ENCODE data around the gene TENM3.

The TENM3 gene

DNA sequence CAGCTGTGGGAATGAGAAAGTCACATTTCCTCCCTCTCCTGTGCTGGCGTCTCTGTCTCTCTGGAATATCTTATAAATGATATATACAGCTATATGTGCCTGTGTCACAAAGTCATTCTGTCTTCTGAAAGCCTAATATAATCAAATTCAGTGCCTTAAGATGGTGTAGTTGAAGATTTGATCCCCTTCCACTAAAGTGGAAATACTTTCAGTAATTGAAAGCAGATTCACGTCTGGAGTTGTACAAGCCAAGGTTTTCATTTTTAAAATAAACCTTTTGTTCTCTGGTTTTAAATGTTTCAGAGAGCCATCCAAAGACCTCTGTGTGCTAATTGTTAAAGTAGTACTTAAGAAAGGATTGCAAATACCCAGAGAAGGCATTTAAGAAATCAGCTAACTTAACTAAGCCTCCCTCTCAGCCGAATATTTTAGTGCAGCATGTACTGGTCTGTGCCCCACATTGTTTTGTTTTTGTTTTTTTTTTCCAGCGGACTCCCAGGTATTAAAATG lies 206.8 kb downstream of the TENM3 start:
- no peaks in the 10 kb centered on the region for H3K27me3 ChIP-seq (replicated peaks; ENCODE audit: insufficient read depth, low read length)
- H3K9me3 ChIP-seq (replicated peaks; ENCODE audit: insufficient read depth, low read length) = no peaks in the 10 kb centered on the region
- H2AFZ ChIP-seq (ENCODE audit: low read length) = peak overlapping the region; percentile 32
- no peaks in the 10 kb centered on the region for H3K79me2 ChIP-seq (ENCODE audit: low read length)
- no peaks in the 10 kb centered on the region for H3F3A ChIP-seq (ENCODE audit: insufficient read depth, low read length)
- peak overlapping the region; percentile 56 for H3K4me2 ChIP-seq (ENCODE audit: low read depth, low read length)
- H3K27ac ChIP-seq (ENCODE audit: low read length) = no peak overlapping the region
- H3K9ac ChIP-seq (ENCODE audit: low read length) = peak overlapping the region; percentile 21; the same call in 1 of the 2 replicates
- no peaks in the 10 kb centered on the region for H4K20me1 ChIP-seq (ENCODE audit: insufficient read depth, low read length)
- no peak for DNase-seq
- H3K9me2 ChIP-seq (replicated peaks; ENCODE audit: insufficient read depth, low read length) = no peaks in the 10 kb centered on the region
- peak overlapping the region; percentile 68 for H3K4me3 ChIP-seq (ENCODE audit: low read length)
- no peaks in the 10 kb centered on the region for H3K4me1 ChIP-seq (ENCODE audit: low read length)
- H3K36me3 ChIP-seq (replicated peaks; ENCODE audit: insufficient read depth, low read length) = no peaks in the 10 kb centered on the region
- TF ChIP-seq EZH2 (optimal IDR thresholded peaks at IDR 0.05; ENCODE audit: low read depth, low read length) (no peak), EZH2phosphoT487 (IDR thresholded peaks at IDR 0.05; ENCODE audit: low read length) (no peak)
- TF ChIP-seq, protein P1, sequence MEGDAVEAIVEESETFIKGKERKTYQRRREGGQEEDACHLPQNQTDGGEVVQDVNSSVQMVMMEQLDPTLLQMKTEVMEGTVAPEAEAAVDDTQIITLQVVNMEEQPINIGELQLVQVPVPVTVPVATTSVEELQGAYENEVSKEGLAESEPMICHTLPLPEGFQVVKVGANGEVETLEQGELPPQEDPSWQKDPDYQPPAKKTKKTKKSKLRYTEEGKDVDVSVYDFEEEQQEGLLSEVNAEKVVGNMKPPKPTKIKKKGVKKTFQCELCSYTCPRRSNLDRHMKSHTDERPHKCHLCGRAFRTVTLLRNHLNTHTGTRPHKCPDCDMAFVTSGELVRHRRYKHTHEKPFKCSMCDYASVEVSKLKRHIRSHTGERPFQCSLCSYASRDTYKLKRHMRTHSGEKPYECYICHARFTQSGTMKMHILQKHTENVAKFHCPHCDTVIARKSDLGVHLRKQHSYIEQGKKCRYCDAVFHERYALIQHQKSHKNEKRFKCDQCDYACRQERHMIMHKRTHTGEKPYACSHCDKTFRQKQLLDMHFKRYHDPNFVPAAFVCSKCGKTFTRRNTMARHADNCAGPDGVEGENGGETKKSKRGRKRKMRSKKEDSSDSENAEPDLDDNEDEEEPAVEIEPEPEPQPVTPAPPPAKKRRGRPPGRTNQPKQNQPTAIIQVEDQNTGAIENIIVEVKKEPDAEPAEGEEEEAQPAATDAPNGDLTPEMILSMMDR (IDR thresholded peaks at IDR 0.05; ENCODE audit: low read length) = no peak

DNA sequence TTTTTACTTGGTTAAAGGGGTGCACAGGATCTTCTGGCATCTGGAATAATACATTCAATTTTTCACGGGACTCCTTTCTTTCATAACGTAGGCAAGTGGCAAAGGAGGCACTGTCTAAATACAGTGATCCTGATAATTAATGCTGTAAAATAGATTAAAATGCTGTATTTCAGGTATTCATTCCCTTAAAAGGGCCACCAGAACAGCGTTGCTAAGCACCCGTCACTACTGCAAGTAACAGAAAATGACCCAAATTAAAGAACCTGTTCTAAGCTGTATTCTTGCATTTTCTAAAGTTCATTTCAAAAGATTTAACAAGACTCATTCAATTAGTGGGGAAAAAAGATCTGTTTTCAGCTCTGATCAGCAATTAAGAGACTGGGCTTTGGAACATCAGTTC lies 208.2 kb downstream of the TENM3 start:
- Histone ChIP-seq H3K36me3 (replicated peaks; ENCODE audit: insufficient read depth, low read length) (no peaks in the 10 kb centered on the region), H3K9me2 (replicated peaks; ENCODE audit: insufficient read depth, low read length) (no peaks in the 10 kb centered on the region), H3K4me1 (ENCODE audit: low read length) (no peaks in the 10 kb centered on the region), H4K20me1 (ENCODE audit: insufficient read depth, low read length) (no peaks in the 10 kb centered on the region), H3K9me3 (replicated peaks; ENCODE audit: insufficient read depth, low read length) (no peaks in the 10 kb centered on the region), H3K27ac (ENCODE audit: low read length) (no peak overlapping the region), H3K4me2 (ENCODE audit: low read depth, low read length) (no peak overlapping the region), H3K27me3 (replicated peaks; ENCODE audit: insufficient read depth, low read length) (no peaks in the 10 kb centered on the region), H3K79me2 (ENCODE audit: low read length) (no peaks in the 10 kb centered on the region), H3K9ac (ENCODE audit: low read length) (no peak overlapping the region), H3K4me3 (ENCODE audit: low read length) (no peak overlapping the region), H3F3A (ENCODE audit: insufficient read depth, low read length) (no peaks in the 10 kb centered on the region), H2AFZ (ENCODE audit: low read length) (no peak overlapping the region)
- TF ChIP-seq, protein P1 (IDR thresholded peaks at IDR 0.05; ENCODE audit: low read length) = no peak
- no peak for TF ChIP-seq EZH2 (optimal IDR thresholded peaks at IDR 0.05; ENCODE audit: low read depth, low read length)
- TF ChIP-seq EZH2phosphoT487 (IDR thresholded peaks at IDR 0.05; ENCODE audit: low read length) = no peak
- no peak for DNase-seq

DNA sequence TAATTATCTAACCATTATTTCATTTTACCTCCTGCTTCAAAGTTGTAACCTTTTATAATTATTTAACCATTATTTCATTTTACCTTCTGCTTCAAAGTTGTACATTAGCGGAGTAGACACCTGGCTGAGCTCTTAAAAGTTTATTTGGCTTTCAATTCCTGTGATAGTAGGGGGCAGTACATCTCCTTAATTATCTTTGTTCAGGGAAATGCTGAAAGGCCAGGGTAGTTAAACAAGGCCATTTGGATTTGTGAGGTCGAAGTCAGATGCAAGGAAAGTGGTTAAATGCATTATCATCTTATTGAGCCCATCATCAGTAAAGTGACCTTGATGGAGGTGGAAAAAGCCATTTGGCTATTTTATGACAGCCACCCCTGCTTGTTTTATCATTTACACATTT lies 210.6 kb downstream of the TENM3 start:
- no peak overlapping the region for H2AFZ ChIP-seq (ENCODE audit: low read length)
- no peaks in the 10 kb centered on the region for H3K36me3 ChIP-seq (replicated peaks; ENCODE audit: insufficient read depth, low read length)
- H3K79me2 ChIP-seq (ENCODE audit: low read length) = no peaks in the 10 kb centered on the region
- H3K4me2 ChIP-seq (ENCODE audit: low read depth, low read length) = no peak overlapping the region
- H3K4me1 ChIP-seq (ENCODE audit: low read length) = no peaks in the 10 kb centered on the region
- no peak overlapping the region for H3K9ac ChIP-seq (ENCODE audit: low read length)
- no peaks in the 10 kb centered on the region for H3K9me3 ChIP-seq (replicated peaks; ENCODE audit: insufficient read depth, low read length)
- H3K27me3 ChIP-seq (replicated peaks; ENCODE audit: insufficient read depth, low read length) = no peaks in the 10 kb centered on the region
- H3K9me2 ChIP-seq (replicated peaks; ENCODE audit: insufficient read depth, low read length) = no peaks in the 10 kb centered on the region
- TF ChIP-seq EZH2 (optimal IDR thresholded peaks at IDR 0.05; ENCODE audit: low read depth, low read length) = no peak
- no peak for TF ChIP-seq EZH2phosphoT487 (IDR thresholded peaks at IDR 0.05; ENCODE audit: low read length)
- TF ChIP-seq, protein P1 (IDR thresholded peaks at IDR 0.05; ENCODE audit: low read length) = no peak
- H3K4me3 ChIP-seq (ENCODE audit: low read length) = no peak overlapping the region
- no peak for DNase-seq
- no peaks in the 10 kb centered on the region for H3F3A ChIP-seq (ENCODE audit: insufficient read depth, low read length)
- H4K20me1 ChIP-seq (ENCODE audit: insufficient read depth, low read length) = no peaks in the 10 kb centered on the region
- no peak overlapping the region for H3K27ac ChIP-seq (ENCODE audit: low read length)

All from MM.1S (cell line).